Skeletal muscle tissue (tissue), 4 donors: ENCODE data around the gene ST6GALNAC3. TPM values are rescaled to one million over a fixed set of nuclear protein-coding genes. Genes with fewer than 3 reads are reported as not detected.

Experiments
- H3K27ac ChIP-seq: one replicate; pipeline ENCODE4 v1.7.0; 2013; ENCODE audit warnings: mild to moderate bottlenecking, low read depth, low read length, inconsistent platforms
- H3K27me3 ChIP-seq, 3 donors: one replicate each; pipeline ENCODE4 v1.7.0; 2013; ENCODE audit warnings: low read length in 3 of 3; ENCODE audit not compliant: control insufficient read depth in 3 of 3, insufficient read depth in 3 of 3
- H3K36me3 ChIP-seq, 3 donors: one replicate each; pipeline ENCODE4 v1.7.0; 2013; ENCODE audit warnings: low read length in 3 of 3; ENCODE audit not compliant: control insufficient read depth in 3 of 3, insufficient read depth in 3 of 3
- H3K4me1 ChIP-seq, 3 donors: one replicate each; pipeline ENCODE4 v1.7.0; 2013; ENCODE audit warnings: low read length in 3 of 3, mild to moderate bottlenecking in 3 of 3; ENCODE audit not compliant: control insufficient read depth in 3 of 3, insufficient read depth in 3 of 3
- H3K4me3 ChIP-seq, 3 donors: one replicate each; pipeline ENCODE4 v1.7.0; 2013; ENCODE audit warnings: low read length in 3 of 3
- H3K9ac ChIP-seq, 3 donors: one replicate each; pipeline ENCODE4 v1.7.0; 2013; ENCODE audit warnings: low read length in 3 of 3, mild to moderate bottlenecking in 3 of 3, moderate library complexity in 2 of 3, low read depth in 1 of 3
- H3K9me3 ChIP-seq, 3 donors: one replicate each; pipeline ENCODE4 v1.7.0; 2013; ENCODE audit warnings: low read length in 3 of 3; ENCODE audit not compliant: control insufficient read depth in 3 of 3
- total RNA-seq: library from RNA; depleted of rRNA; stranded (reverse); fragments of >200 nt; gene quantifications from one replicate; pipeline ENCODE4 v1.2.3, GENCODE V29; 2014
- donor health status: Osteomylitis.

ST6GALNAC3 gene
- total RNA-seq, 1 donor from 2014 or later: 3.7 TPM

GRCh38 chr1:76135835-76136234, 61.3 kb downstream of the ST6GALNAC3 start:
- no peak overlapping the region for H3K27ac ChIP-seq
- H3K4me3 ChIP-seq: no peak overlapping the region
- H3K27me3 ChIP-seq: no peaks in the 10 kb centered on the region
- no peak overlapping the region for H3K9ac ChIP-seq
- H3K9me3 ChIP-seq: no peaks in the 10 kb centered on the region
- no peaks in the 10 kb centered on the region for H3K36me3 ChIP-seq
- H3K4me1 ChIP-seq: peaks cover 0 to 4% (median 2%) of the 10 kb centered on the region in 3 donors

- H3K9me3 ChIP-seq: no peaks in the 10 kb centered on the region
- no peak overlapping the region for H3K4me3 ChIP-seq
- H3K36me3 ChIP-seq: no peaks in the 10 kb centered on the region
- H3K27me3 ChIP-seq: no peaks in the 10 kb centered on the region
- H3K9ac ChIP-seq: no peak overlapping the region
- H3K27ac ChIP-seq: no peak overlapping the region
- peaks cover 0 to 4% (median 2%) of the 10 kb centered on the region in 3 donors for H3K4me1 ChIP-seq
Measured at GRCh38 chr1:76136894-76137293, 62.3 kb downstream of the ST6GALNAC3 start.

- no peaks in the 10 kb centered on the region for H3K27me3 ChIP-seq
- H3K9me3 ChIP-seq: no peaks in the 10 kb centered on the region
- no peak overlapping the region for H3K27ac ChIP-seq
- H3K4me1 ChIP-seq: peaks cover 0 to 4% (median 2%) of the 10 kb centered on the region in 3 donors
- no peak overlapping the region for H3K4me3 ChIP-seq
- no peak overlapping the region for H3K9ac ChIP-seq
- no peaks in the 10 kb centered on the region for H3K36me3 ChIP-seq
Measured at GRCh38 chr1:76137746-76138145, 63.2 kb downstream of the ST6GALNAC3 start.

- no peak overlapping the region for H3K9ac ChIP-seq
- H3K4me1 ChIP-seq: peaks cover 0 to 4% (median 2%) of the 10 kb centered on the region in 3 donors
- no peak overlapping the region for H3K27ac ChIP-seq
- H3K9me3 ChIP-seq: no peaks in the 10 kb centered on the region
- H3K27me3 ChIP-seq: no peaks in the 10 kb centered on the region
- H3K36me3 ChIP-seq: no peaks in the 10 kb centered on the region
- H3K4me3 ChIP-seq: no peak overlapping the region
Measured at GRCh38 chr1:76138217-76138616, 63.7 kb downstream of the ST6GALNAC3 start.

- H3K4me1 ChIP-seq: peaks cover 0 to 4% (median 2%) of the 10 kb centered on the region in 3 donors
- H3K27ac ChIP-seq: no peak overlapping the region
- no peaks in the 10 kb centered on the region for H3K36me3 ChIP-seq
- H3K9ac ChIP-seq: no peak overlapping the region
- H3K9me3 ChIP-seq: no peaks in the 10 kb centered on the region
- no peak overlapping the region for H3K4me3 ChIP-seq
- H3K27me3 ChIP-seq: no peaks in the 10 kb centered on the region
Measured at GRCh38 chr1:76140227-76140626, 65.7 kb downstream of the ST6GALNAC3 start.

- Histone ChIP-seq H3K9me3 (no peaks in the 10 kb centered on the region), H3K27ac (no peak overlapping the region), H3K4me1 (peaks cover 0 to 4% (median 2%) of the 10 kb centered on the region in 3 donors)
Measured at GRCh38 chr1:76141929-76142328, 67.4 kb downstream of the ST6GALNAC3 start.

GRCh38 chr1:76142771-76143540, 68.4 kb downstream of the ST6GALNAC3 start:
- H3K36me3 ChIP-seq: no peaks in the 10 kb centered on the region
- H3K4me3 ChIP-seq: no peak overlapping the region
- no peaks in the 10 kb centered on the region for H3K9me3 ChIP-seq
- H3K4me1 ChIP-seq: peaks cover 0 to 4% (median 0%) of the 10 kb centered on the region in 3 donors
- H3K27me3 ChIP-seq: no peaks in the 10 kb centered on the region
- H3K9ac ChIP-seq: no peak overlapping the region
- H3K27ac ChIP-seq: no peak overlapping the region

More at GRCh38 chr1:76141929-76142328, 67.4 kb downstream of the ST6GALNAC3 start:
- Histone ChIP-seq H3K4me3 (no peak overlapping the region), H3K27me3 (no peaks in the 10 kb centered on the region), H3K9ac (no peak overlapping the region), H3K36me3 (no peaks in the 10 kb centered on the region)

- no peak overlapping the region for H3K9ac ChIP-seq
- H3K27me3 ChIP-seq: no peaks in the 10 kb centered on the region
- H3K4me1 ChIP-seq: peaks cover 0 to 4% (median 0%) of the 10 kb centered on the region in 3 donors
- H3K36me3 ChIP-seq: no peaks in the 10 kb centered on the region
- H3K27ac ChIP-seq: no peak overlapping the region
- H3K9me3 ChIP-seq: no peaks in the 10 kb centered on the region
- no peak overlapping the region for H3K4me3 ChIP-seq
Measured at GRCh38 chr1:76144247-76144646, 69.7 kb downstream of the ST6GALNAC3 start.

- Histone ChIP-seq H3K9ac (no peak overlapping the region), H3K27me3 (no peaks in the 10 kb centered on the region), H3K36me3 (no peaks in the 10 kb centered on the region), H3K27ac (no peak overlapping the region), H3K9me3 (no peaks in the 10 kb centered on the region), H3K4me3 (no peak overlapping the region), H3K4me1 (peaks cover 0 to under 1% (median 0%) of the 10 kb centered on the region in 3 donors)
Measured at GRCh38 chr1:76145332-76145731, 70.8 kb downstream of the ST6GALNAC3 start.

- Histone ChIP-seq H3K27ac (no peak overlapping the region), H3K4me3 (no peak overlapping the region), H3K27me3 (no peaks in the 10 kb centered on the region), H3K36me3 (no peaks in the 10 kb centered on the region), H3K9me3 (no peaks in the 10 kb centered on the region), H3K4me1 (peaks cover 0 to 4% (median 0%) of the 10 kb centered on the region in 3 donors), H3K9ac (no peak overlapping the region)
Measured at GRCh38 chr1:76146184-76146583, 71.6 kb downstream of the ST6GALNAC3 start.
